Measurements from ENCODE around the gene FLNB. TPM values are rescaled to one million over a fixed set of nuclear protein-coding genes. Genes with fewer than 3 reads are reported as not detected.
"Not testable (repeated sequence)": the region's sequence is repeated elsewhere in the genome, so short reads cannot be mapped to it uniquely, and the experiment has no call there.

Gene FLNB
- total and polyA plus RNA-seq, 2 donors, result 90.5 to 111 TPM

GRCh38 chr3:58042947-58043707 lies 34.9 kb downstream of the FLNB start:
- no peaks in the 10 kb centered on the region for H3K27me3 ChIP-seq (ENCODE audit: control insufficient read depth in 2 of 2, insufficient read depth in 1 of 2, low read length in 1 of 2)
- H3K36me3 ChIP-seq (ENCODE audit: control insufficient read depth in 2 of 2, insufficient read depth in 2 of 2, low read length in 1 of 2), result no peaks in the 10 kb centered on the region
- no peak for DNase-seq (ENCODE audit: low read depth in 6 of 9, low spot score in 9 of 9)
- 97% methylated on average over 6 of the region's 6 CpGs for WGBS
- H3K27ac ChIP-seq (ENCODE audit: low read depth in 1 of 2, low read length in 1 of 2), result peak overlapping the region in 1 of 2 donors; percentile 58
- no peak overlapping the region for H3K4me3 ChIP-seq (ENCODE audit: low read length in 2 of 2)
- H3K9me3 ChIP-seq (ENCODE audit: control insufficient read depth in 2 of 2, insufficient read depth in 1 of 2, low read length in 1 of 2), result no peaks in the 10 kb centered on the region
- peaks cover 68 to 71% of the 10 kb centered on the region in 2 donors for H3K4me1 ChIP-seq (ENCODE audit: control insufficient read depth in 2 of 2, insufficient read depth in 2 of 2, low read length in 2 of 2)

- Histone ChIP-seq H3K27me3 (ENCODE audit: control insufficient read depth in 2 of 2, insufficient read depth in 1 of 2, low read length in 1 of 2) (no peaks in the 10 kb centered on the region), H3K27ac (ENCODE audit: low read depth in 1 of 2, low read length in 1 of 2) (no peak overlapping the region), H3K4me3 (ENCODE audit: low read length in 2 of 2) (no peak overlapping the region), H3K4me1 (ENCODE audit: control insufficient read depth in 2 of 2, insufficient read depth in 2 of 2, low read length in 2 of 2) (peaks cover 60 to 63% of the 10 kb centered on the region in 2 donors), H3K9me3 (ENCODE audit: control insufficient read depth in 2 of 2, insufficient read depth in 1 of 2, low read length in 1 of 2) (no peaks in the 10 kb centered on the region), H3K36me3 (ENCODE audit: control insufficient read depth in 2 of 2, insufficient read depth in 2 of 2, low read length in 1 of 2) (no peaks in the 10 kb centered on the region)
- WGBS, result 96% methylated on average over 4 of the region's 4 CpGs
- no peak for DNase-seq (ENCODE audit: low read depth in 6 of 9, low spot score in 9 of 9)
Observed at GRCh38 chr3:58043933-58044332, 35.7 kb downstream of the FLNB start.

- H3K9me3 ChIP-seq (ENCODE audit: control insufficient read depth in 2 of 2, insufficient read depth in 1 of 2, low read length in 1 of 2), result no peaks in the 10 kb centered on the region
- 84% methylated on average over 7 of the region's 7 CpGs for WGBS
- DNase-seq (ENCODE audit: low read depth in 6 of 9, low spot score in 9 of 9), result no peak
- H3K27me3 ChIP-seq (ENCODE audit: control insufficient read depth in 2 of 2, insufficient read depth in 1 of 2, low read length in 1 of 2), result no peaks in the 10 kb centered on the region
- no peak overlapping the region for H3K4me3 ChIP-seq (ENCODE audit: low read length in 2 of 2)
- H3K36me3 ChIP-seq (ENCODE audit: control insufficient read depth in 2 of 2, insufficient read depth in 2 of 2, low read length in 1 of 2), result peaks cover 0 to 3% of the 10 kb centered on the region in 2 donors
- peak overlapping the region; percentile 18 to 35 for H3K27ac ChIP-seq (ENCODE audit: low read depth in 1 of 2, low read length in 1 of 2)
- H3K4me1 ChIP-seq (ENCODE audit: control insufficient read depth in 2 of 2, insufficient read depth in 2 of 2, low read length in 2 of 2), result peaks cover 53 to 60% of the 10 kb centered on the region in 2 donors
Observed at GRCh38 chr3:58044691-58045483, 36.7 kb downstream of the FLNB start.

GRCh38 chr3:58047826-58048225 lies 39.6 kb downstream of the FLNB start:
- Histone ChIP-seq H3K9me3 (ENCODE audit: control insufficient read depth in 2 of 2, insufficient read depth in 1 of 2, low read length in 1 of 2) (no peaks in the 10 kb centered on the region), H3K4me1 (ENCODE audit: control insufficient read depth in 2 of 2, insufficient read depth in 2 of 2, low read length in 2 of 2) (peaks cover 25 to 46% of the 10 kb centered on the region in 2 donors), H3K27ac (ENCODE audit: low read depth in 1 of 2, low read length in 1 of 2) (no peak overlapping the region), H3K4me3 (ENCODE audit: low read length in 2 of 2) (no peak overlapping the region), H3K27me3 (ENCODE audit: control insufficient read depth in 2 of 2, insufficient read depth in 1 of 2, low read length in 1 of 2) (no peaks in the 10 kb centered on the region), H3K36me3 (ENCODE audit: control insufficient read depth in 2 of 2, insufficient read depth in 2 of 2, low read length in 1 of 2) (peaks cover 0 to 3% of the 10 kb centered on the region in 2 donors)
- DNase-seq (ENCODE audit: low read depth in 6 of 9, low spot score in 9 of 9), result no peak
- 97% methylated on average over 5 of the region's 5 CpGs for WGBS

GRCh38 chr3:58048301-58048700 lies 40.1 kb downstream of the FLNB start:
- no peak overlapping the region for H3K4me3 ChIP-seq (ENCODE audit: low read length in 2 of 2)
- no peak for DNase-seq (ENCODE audit: low read depth in 6 of 9, low spot score in 9 of 9)
- no peak overlapping the region for H3K27ac ChIP-seq (ENCODE audit: low read depth in 1 of 2, low read length in 1 of 2)
- 67% methylated on average over 4 of the region's 4 CpGs for WGBS
- H3K9me3 ChIP-seq (ENCODE audit: control insufficient read depth in 2 of 2, insufficient read depth in 1 of 2, low read length in 1 of 2), result no peaks in the 10 kb centered on the region
- peaks cover 0 to 3% of the 10 kb centered on the region in 2 donors for H3K36me3 ChIP-seq (ENCODE audit: control insufficient read depth in 2 of 2, insufficient read depth in 2 of 2, low read length in 1 of 2)
- H3K4me1 ChIP-seq (ENCODE audit: control insufficient read depth in 2 of 2, insufficient read depth in 2 of 2, low read length in 2 of 2), result peaks cover 20 to 42% of the 10 kb centered on the region in 2 donors
- no peaks in the 10 kb centered on the region for H3K27me3 ChIP-seq (ENCODE audit: control insufficient read depth in 2 of 2, insufficient read depth in 1 of 2, low read length in 1 of 2)

- DNase-seq (ENCODE audit: low read depth in 6 of 9, low spot score in 9 of 9), result no peak
- Histone ChIP-seq H3K4me1 (ENCODE audit: control insufficient read depth in 2 of 2, insufficient read depth in 2 of 2, low read length in 2 of 2) (peaks cover 10 to 32% of the 10 kb centered on the region in 2 donors), H3K36me3 (ENCODE audit: control insufficient read depth in 2 of 2, insufficient read depth in 2 of 2, low read length in 1 of 2) (peaks cover 0 to 3% of the 10 kb centered on the region in 2 donors), H3K4me3 (ENCODE audit: low read length in 2 of 2) (no peak overlapping the region), H3K27me3 (ENCODE audit: control insufficient read depth in 2 of 2, insufficient read depth in 1 of 2, low read length in 1 of 2) (no peaks in the 10 kb centered on the region), H3K9me3 (ENCODE audit: control insufficient read depth in 2 of 2, insufficient read depth in 1 of 2, low read length in 1 of 2) (no peaks in the 10 kb centered on the region), H3K27ac (ENCODE audit: low read depth in 1 of 2, low read length in 1 of 2) (peak overlapping the region; percentile 22 to 26)
- WGBS, result 91% methylated on average over 10 of the region's 10 CpGs
Observed at GRCh38 chr3:58049143-58049785, 41.0 kb downstream of the FLNB start.

- no peak for DNase-seq (ENCODE audit: low read depth in 6 of 9, low spot score in 9 of 9)
- 93% methylated on average over 9 of the region's 9 CpGs for WGBS
Observed at GRCh38 chr3:58051196-58051595, 43.0 kb downstream of the FLNB start.

GRCh38 chr3:58051658-58052261 lies 43.5 kb downstream of the FLNB start:
- not testable (repeated sequence) for H3K9me3 ChIP-seq (ENCODE audit: control insufficient read depth in 2 of 2, insufficient read depth in 1 of 2, low read length in 1 of 2); H3K4me3 ChIP-seq (ENCODE audit: low read length in 2 of 2); H3K27ac ChIP-seq (ENCODE audit: low read depth in 1 of 2, low read length in 1 of 2); H3K36me3 ChIP-seq (ENCODE audit: control insufficient read depth in 2 of 2, insufficient read depth in 2 of 2, low read length in 1 of 2); DNase-seq (ENCODE audit: low read depth in 6 of 9, low spot score in 9 of 9); H3K27me3 ChIP-seq (ENCODE audit: control insufficient read depth in 2 of 2, insufficient read depth in 1 of 2, low read length in 1 of 2)
- H3K4me1 ChIP-seq (ENCODE audit: control insufficient read depth in 2 of 2, insufficient read depth in 2 of 2, low read length in 2 of 2), result peaks cover 0 to 23% of the 10 kb centered on the region in 2 donors
- 98% methylated on average over 15 of the region's 15 CpGs for WGBS

More at GRCh38 chr3:58051196-58051595, 43.0 kb downstream of the FLNB start:
- H3K9me3 ChIP-seq (ENCODE audit: control insufficient read depth in 2 of 2, insufficient read depth in 1 of 2, low read length in 1 of 2), result no peaks in the 10 kb centered on the region
- H3K4me1 ChIP-seq (ENCODE audit: control insufficient read depth in 2 of 2, insufficient read depth in 2 of 2, low read length in 2 of 2), result peaks cover 0 to 23% of the 10 kb centered on the region in 2 donors
- no peaks in the 10 kb centered on the region for H3K27me3 ChIP-seq (ENCODE audit: control insufficient read depth in 2 of 2, insufficient read depth in 1 of 2, low read length in 1 of 2)
- H3K4me3 ChIP-seq (ENCODE audit: low read length in 2 of 2), result no peak overlapping the region
- H3K27ac ChIP-seq (ENCODE audit: low read depth in 1 of 2, low read length in 1 of 2), result no peak overlapping the region
- H3K36me3 ChIP-seq (ENCODE audit: control insufficient read depth in 2 of 2, insufficient read depth in 2 of 2, low read length in 1 of 2), result peaks cover 0 to 3% of the 10 kb centered on the region in 2 donors
